Lung microvascular endothelial cell (primary cell): ENCODE measurements around the gene ZBTB46. TPM values are rescaled to one million over a fixed set of nuclear protein-coding genes. Genes with fewer than 3 reads are reported as not detected.

Experiments used
- DNase-seq, 2 donors: peaks; one replicate each; pipeline versions ENCODE4 v3.0.0 to v3.0.0-alpha.2; 2010; ENCODE audit warnings: low read depth in 2 of 2
- total RNA-seq: library from RNA; depleted of rRNA; stranded (reverse); fragments of >200 nt; gene quantifications from 2 replicates; pipeline ENCODE4 v1.2.1, GENCODE V29; 2014

Gene ZBTB46
- total RNA-seq, 1 donor from 2014 or later = 46.4 TPM

- no peak for DNase-seq
Measured at GRCh38 chr20:63768591-63769515, 62.2 kb downstream of the ZBTB46 start.

- no peak for DNase-seq
Measured at GRCh38 chr20:63767886-63768285, 63.2 kb downstream of the ZBTB46 start.

GRCh38 chr20:63767456-63767855 lies 63.6 kb downstream of the ZBTB46 start:
- DNase-seq = no peak

DNA sequence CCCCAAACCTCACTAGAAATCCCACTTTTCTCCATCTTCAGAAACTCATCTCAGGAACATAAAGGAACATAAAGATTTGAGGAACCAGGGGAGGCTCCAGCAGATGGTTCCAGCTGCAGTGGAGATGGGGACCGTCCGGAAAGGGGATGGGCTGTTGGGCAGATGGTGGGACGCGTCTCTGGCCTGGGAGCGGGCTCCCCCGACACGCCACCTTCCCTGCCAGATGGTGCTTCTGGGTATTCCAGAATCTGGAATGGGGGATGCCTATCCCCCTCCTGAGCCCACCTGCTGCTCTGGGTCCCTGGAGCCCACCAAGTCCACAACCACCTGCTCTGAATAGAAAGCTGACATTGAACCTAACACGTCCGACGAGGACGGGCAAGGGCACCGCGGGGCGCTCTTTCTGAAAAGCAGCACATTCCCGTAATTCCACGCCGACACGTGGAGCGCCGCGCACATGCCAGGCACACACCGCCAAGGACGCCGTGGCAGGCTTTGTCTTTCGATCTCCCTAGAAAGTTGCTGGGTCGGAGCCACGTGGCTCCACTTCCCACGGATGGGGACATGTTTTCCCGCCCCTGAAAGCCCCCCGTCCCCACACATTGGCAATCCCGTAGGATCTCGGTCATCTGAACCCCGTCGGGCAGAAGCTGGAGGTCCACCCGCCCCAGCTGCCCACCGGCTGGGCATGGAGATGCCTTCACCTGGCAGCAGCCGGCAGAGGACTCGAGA lies 64.2 kb downstream of the ZBTB46 start:
- no peak for DNase-seq

- no peak for DNase-seq
Measured at GRCh38 chr20:63765902-63766301, 65.2 kb downstream of the ZBTB46 start.

DNA sequence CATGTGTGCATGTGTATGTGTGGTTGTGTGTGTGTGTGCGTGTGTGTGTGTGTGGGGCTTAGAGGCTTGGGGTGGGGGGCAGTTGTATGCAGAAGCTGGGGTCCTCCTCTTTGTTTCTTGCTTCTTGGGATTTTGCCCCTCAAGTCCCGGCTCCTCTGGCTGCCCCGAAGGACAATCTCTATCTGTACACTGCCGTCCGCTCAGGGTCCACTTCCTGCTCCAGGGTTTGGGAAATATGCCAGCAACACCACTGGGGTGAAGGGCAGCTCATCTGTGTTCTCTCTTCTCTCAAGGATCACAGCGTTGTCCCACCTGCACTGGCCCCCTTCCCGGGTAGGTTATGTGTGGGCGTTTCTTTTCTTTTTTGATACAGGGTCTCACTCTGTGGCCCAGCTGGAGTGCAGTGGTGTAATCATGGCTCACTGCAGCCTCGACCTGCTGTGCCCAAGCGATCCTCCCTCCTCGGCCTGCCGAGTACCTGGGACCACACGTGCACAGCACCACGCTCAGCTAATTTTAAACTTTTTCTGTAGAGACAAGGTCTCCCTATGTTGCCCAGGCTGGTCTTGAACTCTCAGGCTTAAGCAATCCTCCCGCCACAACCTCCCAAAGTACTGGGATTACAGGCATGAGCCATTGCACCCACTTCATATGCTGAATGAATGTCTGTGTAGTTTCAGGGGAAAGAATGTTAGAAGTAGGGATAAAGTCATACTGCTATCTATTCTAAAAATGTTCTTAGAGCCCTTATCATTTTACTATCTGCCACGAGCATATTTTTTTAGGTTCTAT lies 65.8 kb downstream of the ZBTB46 start:
- peak in 1 of 2 donors; percentile 17 for DNase-seq

- DNase-seq = no peak
Measured at GRCh38 chr20:63759377-63759901, 71.6 kb downstream of the ZBTB46 start.

GRCh38 chr20:63758152-63758551 lies 72.9 kb downstream of the ZBTB46 start:
- no peak for DNase-seq

DNA sequence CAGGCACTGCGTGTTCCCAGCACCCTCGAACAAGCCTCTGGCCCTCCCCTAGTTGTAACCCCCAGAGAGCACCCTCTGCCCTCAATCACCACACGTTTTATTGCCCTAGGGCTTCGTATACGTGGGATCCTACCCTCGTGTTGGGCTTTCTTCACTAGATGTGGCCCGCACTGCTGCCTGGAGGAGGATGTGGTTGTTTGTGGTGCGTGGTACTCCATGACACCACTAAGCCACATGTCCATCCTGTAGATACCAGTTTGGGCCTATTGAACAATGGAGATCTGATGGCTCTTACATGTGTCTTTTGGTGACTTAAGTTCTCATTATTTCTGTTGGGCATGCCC lies 74.4 kb downstream of the ZBTB46 start:
- DNase-seq = no peak

DNA sequence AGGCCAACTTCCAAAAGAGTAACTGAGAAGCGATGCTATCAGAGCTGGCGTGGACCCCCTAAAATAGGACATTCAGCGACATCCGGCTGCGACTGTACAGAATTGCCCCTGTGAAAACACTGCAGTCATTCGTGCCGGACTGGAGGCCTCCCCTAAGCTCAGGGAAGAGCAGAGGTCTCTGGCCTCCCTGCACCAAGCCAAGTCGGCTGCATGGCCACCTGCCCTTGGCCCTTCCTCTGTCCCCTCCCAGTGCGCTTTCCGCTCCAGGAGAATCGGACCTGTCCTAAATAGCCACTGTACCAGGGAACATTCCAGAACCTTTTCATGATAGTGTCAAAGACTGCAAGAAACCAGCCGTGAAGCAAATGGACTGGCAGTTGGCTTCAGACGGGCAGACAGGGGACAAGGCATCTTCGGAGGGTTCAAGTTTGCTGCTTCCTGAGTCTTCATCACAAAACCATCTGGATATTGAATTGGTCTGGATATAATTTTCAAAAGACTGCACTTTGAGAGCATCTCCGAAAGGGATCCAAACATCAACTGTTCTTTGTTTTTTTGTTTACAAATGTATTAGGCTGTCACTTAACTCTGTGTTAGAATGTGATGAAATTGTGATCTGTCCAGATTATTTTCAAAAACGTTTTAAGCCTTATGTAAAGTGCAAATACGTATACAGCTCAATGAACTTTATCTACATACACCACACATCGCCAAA lies 75.0 kb downstream of the ZBTB46 start:
- DNase-seq = no peak

- DNase-seq = no peak
Measured at GRCh38 chr20:63754008-63754407, 77.1 kb downstream of the ZBTB46 start.

DNA sequence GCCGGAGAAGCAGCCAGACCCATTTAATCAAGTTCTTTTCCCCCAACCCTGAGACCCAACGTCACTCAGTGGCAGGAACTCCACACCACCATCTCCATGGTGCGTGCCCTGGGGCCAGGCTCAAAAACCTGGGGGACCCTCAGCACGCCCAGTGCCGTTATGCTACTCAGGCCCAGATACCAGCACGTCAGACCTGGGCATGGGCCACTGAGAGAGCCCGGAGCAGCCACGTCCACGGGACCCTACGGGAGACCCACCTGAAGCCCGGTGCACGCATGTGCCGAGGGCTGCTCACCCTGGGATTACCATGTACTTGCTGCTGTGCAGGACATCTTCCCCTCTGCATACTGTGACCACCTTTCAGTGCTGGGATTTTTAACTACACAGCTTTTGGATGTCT lies 77.7 kb downstream of the ZBTB46 start:
- no peak for DNase-seq

- DNase-seq = no peak
Measured at GRCh38 chr20:63752411-63753101, 78.5 kb downstream of the ZBTB46 start.

DNA sequence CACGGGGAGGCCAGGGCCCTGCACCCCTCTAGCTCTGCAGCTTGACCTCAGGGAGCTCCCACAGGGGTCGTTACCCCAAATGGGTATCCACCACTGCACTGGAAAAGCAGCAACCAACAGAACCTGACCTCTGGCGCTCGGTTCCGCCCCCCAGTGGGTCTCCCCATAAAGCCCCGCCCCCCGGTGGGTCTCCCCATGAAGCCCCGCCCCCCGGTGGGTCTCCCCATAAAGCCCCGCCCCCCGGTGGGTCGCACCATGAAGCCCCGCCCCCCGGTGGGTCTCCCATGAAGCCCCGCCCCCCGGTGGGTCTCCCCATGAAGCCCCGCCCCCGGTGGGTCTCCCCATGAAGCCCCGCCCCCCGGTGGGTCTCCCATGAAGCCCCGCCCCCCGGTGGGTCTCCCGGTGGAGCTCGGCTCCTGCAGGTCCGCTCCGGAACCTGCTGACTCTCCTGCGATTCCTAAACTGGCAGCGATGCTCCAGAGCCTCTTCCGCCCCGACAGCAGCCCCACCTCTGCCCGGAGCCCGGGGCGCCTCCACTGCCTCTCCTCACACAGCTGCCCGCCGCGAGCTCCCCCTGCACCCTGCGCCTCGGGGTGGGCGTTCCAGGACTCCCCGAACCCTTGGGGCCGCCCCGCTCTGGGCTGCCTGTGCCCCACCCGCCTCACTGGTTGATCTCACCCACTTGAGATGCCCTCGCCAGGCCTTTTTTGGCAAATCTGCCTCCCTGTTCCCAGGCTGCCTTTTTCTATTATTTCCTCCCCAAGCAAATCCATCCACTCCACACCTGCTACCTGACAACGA lies 79.4 kb downstream of the ZBTB46 start:
- no peak for DNase-seq

DNA sequence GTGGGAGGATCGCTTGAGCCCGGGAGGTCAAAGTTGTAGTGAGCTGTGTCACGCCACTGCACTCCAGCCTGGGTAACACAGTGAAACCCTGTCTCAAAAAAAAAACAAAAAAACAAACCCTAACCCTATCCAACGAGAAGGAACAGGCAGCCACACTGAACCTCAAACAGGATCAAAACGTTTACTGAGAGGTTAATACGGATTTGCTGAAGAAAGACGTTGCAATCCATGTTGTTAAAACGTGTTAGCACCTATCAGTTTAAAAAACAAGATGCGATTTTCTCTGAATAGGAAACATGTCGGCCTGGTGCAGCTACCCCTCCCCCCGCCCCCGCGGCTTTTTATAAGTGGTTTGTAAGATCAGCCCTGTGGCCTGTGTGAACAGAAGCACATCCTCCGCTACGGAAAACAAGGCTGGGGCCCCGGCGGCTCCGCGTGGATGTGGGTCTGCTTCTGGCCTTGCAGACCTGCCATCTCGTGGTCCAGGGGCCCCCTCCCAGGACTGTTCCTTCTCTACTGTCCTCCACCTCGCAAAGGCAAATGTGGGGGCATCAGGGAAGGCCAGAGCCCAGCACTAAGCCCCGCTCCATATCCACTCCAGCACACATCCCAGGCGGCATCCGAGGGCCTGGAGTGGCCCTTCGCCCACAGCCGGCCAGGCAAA lies 80.1 kb downstream of the ZBTB46 start:
- DNase-seq = no peak

GRCh38 chr20:63749597-63750508 lies 81.2 kb downstream of the ZBTB46 start:
- DNase-seq = no peak

DNA sequence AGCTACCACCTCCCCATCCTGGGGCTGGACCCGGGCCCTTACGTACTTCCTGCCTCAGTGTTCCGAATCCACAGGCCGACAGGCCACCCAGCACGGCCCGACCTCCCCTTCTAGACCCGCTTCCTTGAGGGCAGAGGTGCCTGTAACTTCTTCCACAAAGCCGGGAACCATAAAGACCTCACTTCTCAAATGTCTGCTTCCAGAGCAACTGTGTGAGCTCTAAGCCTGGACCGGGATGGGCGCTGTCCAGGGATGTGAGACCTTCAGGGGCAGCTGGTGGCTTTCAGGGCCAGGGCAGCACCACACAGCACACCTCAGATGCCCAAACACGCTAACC lies 82.2 kb downstream of the ZBTB46 start:
- DNase-seq = no peak
